Measurements from ENCODE around the gene WTAP. TPM values are rescaled to one million over a fixed set of nuclear protein-coding genes. Genes with fewer than 3 reads are reported as not detected.

Gene WTAP
- total RNA-seq, 1 experiment from 2014 or later = 142 TPM

DNA sequence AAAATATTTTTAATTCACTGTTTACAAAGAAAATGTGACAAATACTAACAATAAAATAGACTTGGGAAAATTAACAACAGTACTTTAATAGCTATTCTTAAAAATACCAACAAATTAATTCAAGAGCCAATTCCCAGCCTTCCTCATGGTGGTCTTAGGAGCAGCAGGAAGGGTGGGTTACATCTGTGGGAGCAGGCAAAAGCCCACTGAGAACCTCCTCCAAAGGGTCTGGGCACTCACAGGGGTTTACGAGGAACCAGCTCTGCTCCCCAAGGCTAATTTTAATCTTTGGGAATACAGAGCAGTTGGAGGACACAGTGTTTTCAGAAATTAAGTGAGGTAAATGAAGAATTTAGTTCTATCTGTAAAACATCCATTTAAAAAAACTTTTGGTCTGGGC, 44.5 kb upstream of the WTAP start:
- no peak for DNase-seq (ENCODE audit: unreplicated experiment)
- TF ChIP-seq, protein P1, sequence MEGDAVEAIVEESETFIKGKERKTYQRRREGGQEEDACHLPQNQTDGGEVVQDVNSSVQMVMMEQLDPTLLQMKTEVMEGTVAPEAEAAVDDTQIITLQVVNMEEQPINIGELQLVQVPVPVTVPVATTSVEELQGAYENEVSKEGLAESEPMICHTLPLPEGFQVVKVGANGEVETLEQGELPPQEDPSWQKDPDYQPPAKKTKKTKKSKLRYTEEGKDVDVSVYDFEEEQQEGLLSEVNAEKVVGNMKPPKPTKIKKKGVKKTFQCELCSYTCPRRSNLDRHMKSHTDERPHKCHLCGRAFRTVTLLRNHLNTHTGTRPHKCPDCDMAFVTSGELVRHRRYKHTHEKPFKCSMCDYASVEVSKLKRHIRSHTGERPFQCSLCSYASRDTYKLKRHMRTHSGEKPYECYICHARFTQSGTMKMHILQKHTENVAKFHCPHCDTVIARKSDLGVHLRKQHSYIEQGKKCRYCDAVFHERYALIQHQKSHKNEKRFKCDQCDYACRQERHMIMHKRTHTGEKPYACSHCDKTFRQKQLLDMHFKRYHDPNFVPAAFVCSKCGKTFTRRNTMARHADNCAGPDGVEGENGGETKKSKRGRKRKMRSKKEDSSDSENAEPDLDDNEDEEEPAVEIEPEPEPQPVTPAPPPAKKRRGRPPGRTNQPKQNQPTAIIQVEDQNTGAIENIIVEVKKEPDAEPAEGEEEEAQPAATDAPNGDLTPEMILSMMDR (IDR thresholded peaks at IDR 0.05; ENCODE audit: unreplicated experiment) = no peak
- Mint-ChIP-seq H3K27me3 (ENCODE audit: insufficient read depth, unreplicated experiment) (no peaks in the 10 kb centered on the region), H3K36me3 (ENCODE audit: insufficient read depth, unreplicated experiment) (peaks cover 100% of the 10 kb centered on the region), H3K27ac (ENCODE audit: low read depth, unreplicated experiment) (peak overlapping the region; percentile 46), H3K4me3 (ENCODE audit: unreplicated experiment) (peak overlapping the region; percentile 55), H3K9me3 (ENCODE audit: unreplicated experiment) (no peaks in the 10 kb centered on the region), H3K4me1 (ENCODE audit: insufficient read depth, unreplicated experiment) (peaks cover 9% of the 10 kb centered on the region)
- ChIA-PET POLR2A (interaction anchor here (1.0 to 5.6 kb wide), 8 partner anchors 10 to 105 kb away, joined by 3 to 37 read pairs (median 8); partner anchors contain the start of genes SOD2 and WTAP), CTCF (interaction anchor here (0.6 to 1.1 kb wide), 5 partner anchors 27 to 501 kb away, joined by 3 read pairs; no protein-coding TSS in a partner anchor)
- BruUV-seq (replicated peaks) = no TSS peak
- intact Hi-C loops (cut with micrococcal nuclease) = no loop called here

DNA sequence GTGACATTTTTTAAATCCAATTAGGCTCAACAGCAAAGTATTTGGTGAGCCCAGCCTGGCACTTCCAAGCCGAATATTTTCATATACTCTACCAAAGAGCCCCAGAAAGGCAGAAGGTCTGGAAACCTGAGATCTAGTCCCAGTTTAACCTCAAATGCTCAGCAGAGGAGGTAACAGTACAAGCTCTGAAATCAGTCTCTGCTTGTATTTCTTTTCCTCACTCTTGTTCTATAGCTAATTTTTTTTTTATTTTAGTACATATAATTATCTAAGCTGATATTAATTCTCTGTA, 43.3 kb upstream of the WTAP start:
- H3K27ac Mint-ChIP-seq (ENCODE audit: low read depth, unreplicated experiment) = peak overlapping the region; percentile 46
- peaks cover 100% of the 10 kb centered on the region for H3K36me3 Mint-ChIP-seq (ENCODE audit: insufficient read depth, unreplicated experiment)
- TF ChIP-seq, protein P1 (IDR thresholded peaks at IDR 0.05; ENCODE audit: unreplicated experiment) = no peak
- no peaks in the 10 kb centered on the region for H3K9me3 Mint-ChIP-seq (ENCODE audit: unreplicated experiment)
- BruUV-seq (replicated peaks) = no TSS peak
- peak overlapping the region; percentile 58 for H3K4me3 Mint-ChIP-seq (ENCODE audit: unreplicated experiment)
- no peak for DNase-seq (ENCODE audit: unreplicated experiment)
- intact Hi-C loops (cut with micrococcal nuclease) = no loop called here
- no peaks in the 10 kb centered on the region for H3K27me3 Mint-ChIP-seq (ENCODE audit: insufficient read depth, unreplicated experiment)
- CTCF ChIA-PET = interaction anchor here (0.6 to 1.1 kb wide), 4 partner anchors 30 to 907 kb away, joined by 3 to 4 read pairs (median 3); partner anchors contain the start of gene ACAT2
- peaks cover 16% of the 10 kb centered on the region for H3K4me1 Mint-ChIP-seq (ENCODE audit: insufficient read depth, unreplicated experiment)
- POLR2A ChIA-PET = interaction anchor here (1.6 to 5.6 kb wide), 7 partner anchors 9 to 104 kb away, joined by 5 to 37 read pairs (median 8); partner anchors contain the start of genes SOD2 and WTAP

DNA sequence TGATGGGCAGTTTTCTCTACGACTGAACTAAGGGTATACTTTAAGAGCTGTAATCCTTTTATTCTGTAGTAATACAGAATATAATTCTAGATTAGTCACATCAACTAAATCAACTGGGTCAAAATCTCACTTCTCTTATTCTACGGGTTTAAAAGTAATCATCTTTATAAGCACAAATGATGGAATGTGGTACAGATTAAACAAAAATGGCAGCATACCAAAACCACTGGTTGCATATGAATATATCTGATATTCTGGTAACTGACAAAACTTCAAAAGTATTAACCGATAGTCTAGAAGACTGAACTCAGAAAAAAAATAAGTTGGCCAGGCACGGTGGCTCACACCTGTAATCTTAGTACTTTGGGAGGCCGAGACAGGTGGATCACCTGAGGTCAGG, 41.3 kb upstream of the WTAP start:
- Mint-ChIP-seq H3K9me3 (ENCODE audit: unreplicated experiment) (no peaks in the 10 kb centered on the region), H3K4me3 (ENCODE audit: unreplicated experiment) (peak overlapping the region; percentile 77), H3K27ac (ENCODE audit: low read depth, unreplicated experiment) (peak overlapping the region; percentile 2), H3K27me3 (ENCODE audit: insufficient read depth, unreplicated experiment) (no peaks in the 10 kb centered on the region), H3K36me3 (ENCODE audit: insufficient read depth, unreplicated experiment) (peaks cover 100% of the 10 kb centered on the region), H3K4me1 (ENCODE audit: insufficient read depth, unreplicated experiment) (peaks cover 22% of the 10 kb centered on the region)
- TF ChIP-seq, protein P1 (IDR thresholded peaks at IDR 0.05; ENCODE audit: unreplicated experiment) = no peak
- ChIA-PET POLR2A (interaction anchor here (1.2 to 2.0 kb wide), 3 partner anchors 31 to 41 kb away, joined by 5 read pairs; partner anchors contain the start of gene WTAP), CTCF (no interaction called here)
- intact Hi-C loops (cut with micrococcal nuclease) = no loop called here
- DNase-seq (ENCODE audit: unreplicated experiment) = no peak
- BruUV-seq (replicated peaks) = no TSS peak

DNA sequence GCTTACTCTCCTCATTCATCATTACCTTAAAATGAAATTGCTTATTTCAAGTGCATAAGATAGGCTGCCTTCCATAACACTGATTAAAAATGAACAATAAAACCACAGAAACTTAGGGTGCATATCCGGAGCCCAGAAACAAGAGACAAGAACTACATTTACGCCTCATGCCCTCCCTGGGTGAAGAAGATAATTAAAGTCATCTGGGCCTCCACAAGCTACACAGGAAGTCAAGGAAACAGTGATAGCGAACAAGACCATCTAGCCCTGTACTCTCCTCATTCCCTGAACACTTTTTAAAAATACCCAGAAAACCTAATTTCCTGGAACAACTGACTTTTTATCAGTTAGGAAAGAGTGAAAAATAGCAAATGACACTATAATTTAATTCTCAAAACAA, 40.6 kb upstream of the WTAP start:
- ChIA-PET POLR2A (interaction anchor here (1.2 to 1.3 kb wide), 2 partner anchors 34 to 40 kb away, joined by 5 read pairs; partner anchors contain the start of gene WTAP), CTCF (interaction anchor here (0.6 kb wide), 1 partner anchor 9 kb away, joined by 3 read pairs; no protein-coding TSS in a partner anchor)
- no TSS peak for BruUV-seq (replicated peaks)
- H3K4me3 Mint-ChIP-seq (ENCODE audit: unreplicated experiment) = peak overlapping the region; percentile 77
- H3K27me3 Mint-ChIP-seq (ENCODE audit: insufficient read depth, unreplicated experiment) = no peaks in the 10 kb centered on the region
- H3K9me3 Mint-ChIP-seq (ENCODE audit: unreplicated experiment) = no peaks in the 10 kb centered on the region
- peak overlapping the region; percentile 2 for H3K27ac Mint-ChIP-seq (ENCODE audit: low read depth, unreplicated experiment)
- TF ChIP-seq, protein P1 (IDR thresholded peaks at IDR 0.05; ENCODE audit: unreplicated experiment) = no peak
- peaks cover 15% of the 10 kb centered on the region for H3K4me1 Mint-ChIP-seq (ENCODE audit: insufficient read depth, unreplicated experiment)
- intact Hi-C loops (cut with micrococcal nuclease) = no loop called here
- no peak for DNase-seq (ENCODE audit: unreplicated experiment)
- peaks cover 100% of the 10 kb centered on the region for H3K36me3 Mint-ChIP-seq (ENCODE audit: insufficient read depth, unreplicated experiment)
